AG04450 (cell line): ENCODE results near the gene ITFG1. TPM values are rescaled to one million over a fixed set of nuclear protein-coding genes. Genes with fewer than 3 reads are reported as not detected.
"Not testable (repeated sequence)": the region's sequence is repeated elsewhere in the genome, so short reads cannot be mapped to it uniquely, and the experiment has no call there.

Experiments
- CTCF ChIA-PET: fragments of 300-600, 350-600 bp; formaldehyde crosslinking; extraction: SDS; loops from one replicate; lab custom pipeline; 2022; ENCODE audit warnings: antibody characterized with exemption, inconsistent platforms; lab: Charles Lee
- POLR2A ChIA-PET: fragments of 350-600 bp; formaldehyde crosslinking; extraction: SDS; loops from one replicate; lab custom pipeline; 2021; ENCODE audit warnings: antibody characterized with exemption, inconsistent platforms; lab: Yijun Ruan, JAX
- DNase-seq: peaks from one replicate; pipeline ENCODE4 v3.0.0-alpha.2; 2011; ENCODE audit warnings: low read depth, low spot score
- H3K27ac ChIP-seq: one replicate; pipeline ENCODE4 v1.5.1; 2012; ENCODE audit warnings: low read depth, low read length, control low read depth
- H3K27me3 ChIP-seq: one replicate; pipeline ENCODE4 v1.6.0; 2012; ENCODE audit warnings: low read length; ENCODE audit not compliant: control insufficient read depth, insufficient read depth
- H3K4me3 ChIP-seq: 2 replicates; pipeline ENCODE4 v1.5.1; 2011; ENCODE audit warnings: mild to moderate bottlenecking, low read depth, low read length, control low read depth
- H3K9me3 ChIP-seq: 2 replicates; pipeline ENCODE4 v1.5.1; 2012; ENCODE audit warnings: low read length; ENCODE audit not compliant: control insufficient read depth, insufficient read depth
- polyA plus RNA-seq: library from polyadenylated mRNA; depleted of rRNA; stranded (reverse); fragments of >200 nt; gene quantifications from 2 replicates; pipeline ENCODE4 v1.2.3, GENCODE V29; 2011
- TF ChIP-seq, protein P1 (sequence below): IDR thresholded peaks from 2 replicates; pipeline ENCODE4 v1.5.1; 2011; ENCODE audit warnings: low read depth, low read length, control low read depth, inconsistent platforms

ITFG1 gene
- polyA plus RNA-seq, 1 experiment, result 125 TPM

DNA sequence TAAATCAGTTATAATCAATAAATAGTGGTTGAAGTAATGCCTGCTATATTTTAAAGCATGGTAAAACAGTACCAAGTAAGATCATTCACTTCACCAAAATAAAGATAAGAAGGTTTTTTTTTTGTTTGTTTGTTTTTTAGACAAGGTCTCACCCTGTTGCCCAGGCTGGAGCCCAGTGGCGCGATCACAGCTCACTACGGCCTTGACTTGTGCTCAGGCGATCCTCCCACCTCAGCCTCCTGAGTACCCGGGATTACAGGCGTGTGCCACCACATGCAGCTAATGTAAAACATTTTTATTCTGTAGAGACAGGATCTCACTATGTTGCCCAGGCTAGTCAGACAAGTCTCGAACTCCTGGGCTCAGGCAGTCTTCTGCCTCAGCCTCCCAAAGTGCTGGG lies 232.6 kb downstream of the ITFG1 start:
- CTCF ChIA-PET, result no interaction called here
- no peak overlapping the region for H3K27ac ChIP-seq
- POLR2A ChIA-PET, result no interaction called here

DNA sequence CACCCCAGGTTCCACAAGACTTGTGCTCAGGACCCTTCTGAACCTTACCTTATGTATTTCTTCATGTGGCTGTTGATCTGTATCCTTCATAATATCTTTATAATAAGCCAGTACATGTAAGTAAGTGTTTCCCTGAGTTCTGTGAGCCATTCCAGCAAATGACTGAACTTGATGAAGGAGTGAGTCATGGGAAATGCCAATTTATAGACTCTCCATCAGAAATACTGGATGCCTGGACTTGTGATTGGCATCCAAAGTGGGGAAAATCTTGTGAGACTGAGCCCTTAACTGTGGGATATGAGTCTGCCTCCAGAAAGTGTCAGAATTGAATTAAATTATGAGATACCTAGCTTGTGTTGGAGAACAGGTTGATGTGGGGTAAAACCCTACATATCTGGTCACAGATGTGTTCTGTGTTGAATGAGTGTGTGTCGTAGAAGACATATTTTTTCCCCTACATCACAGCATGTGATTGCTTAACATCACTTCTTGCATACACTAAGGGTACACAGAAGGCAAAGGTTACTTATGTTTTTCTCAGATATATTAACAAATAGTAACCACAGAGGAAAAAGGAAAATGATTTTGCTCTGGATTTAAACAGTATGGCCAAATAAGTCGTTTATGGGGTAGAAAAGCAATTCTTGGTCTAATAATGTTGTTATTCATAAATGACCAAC lies 247.0 kb downstream of the ITFG1 start:
- CTCF ChIA-PET, result no interaction called here
- Histone ChIP-seq H3K4me3 (no peak overlapping the region), H3K27ac (no peak overlapping the region), H3K9me3 (no peaks in the 10 kb centered on the region), H3K27me3 (no peaks in the 10 kb centered on the region)
- DNase-seq, result no peak
- POLR2A ChIA-PET, result no interaction called here
- TF ChIP-seq, protein P1, sequence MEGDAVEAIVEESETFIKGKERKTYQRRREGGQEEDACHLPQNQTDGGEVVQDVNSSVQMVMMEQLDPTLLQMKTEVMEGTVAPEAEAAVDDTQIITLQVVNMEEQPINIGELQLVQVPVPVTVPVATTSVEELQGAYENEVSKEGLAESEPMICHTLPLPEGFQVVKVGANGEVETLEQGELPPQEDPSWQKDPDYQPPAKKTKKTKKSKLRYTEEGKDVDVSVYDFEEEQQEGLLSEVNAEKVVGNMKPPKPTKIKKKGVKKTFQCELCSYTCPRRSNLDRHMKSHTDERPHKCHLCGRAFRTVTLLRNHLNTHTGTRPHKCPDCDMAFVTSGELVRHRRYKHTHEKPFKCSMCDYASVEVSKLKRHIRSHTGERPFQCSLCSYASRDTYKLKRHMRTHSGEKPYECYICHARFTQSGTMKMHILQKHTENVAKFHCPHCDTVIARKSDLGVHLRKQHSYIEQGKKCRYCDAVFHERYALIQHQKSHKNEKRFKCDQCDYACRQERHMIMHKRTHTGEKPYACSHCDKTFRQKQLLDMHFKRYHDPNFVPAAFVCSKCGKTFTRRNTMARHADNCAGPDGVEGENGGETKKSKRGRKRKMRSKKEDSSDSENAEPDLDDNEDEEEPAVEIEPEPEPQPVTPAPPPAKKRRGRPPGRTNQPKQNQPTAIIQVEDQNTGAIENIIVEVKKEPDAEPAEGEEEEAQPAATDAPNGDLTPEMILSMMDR, result no peak

More for the DNA sequence above, 232.6 kb downstream of the ITFG1 start:
- H3K4me3 ChIP-seq, result no peak overlapping the region
- H3K27me3 ChIP-seq, result no peaks in the 10 kb centered on the region
- no peak for DNase-seq
- no peaks in the 10 kb centered on the region; the same call in 1 of the 2 replicates for H3K9me3 ChIP-seq
- TF ChIP-seq, protein P1, result no peak

- ChIA-PET POLR2A (no interaction called here), CTCF (no interaction called here)
- no peak overlapping the region for H3K4me3 ChIP-seq
- H3K27me3 ChIP-seq, result no peaks in the 10 kb centered on the region
- DNase-seq, result no peak
- TF ChIP-seq, protein P1, result no peak
- H3K27ac ChIP-seq, result no peak overlapping the region
- no peaks in the 10 kb centered on the region for H3K9me3 ChIP-seq
Measured at GRCh38 chr16:47211218-47211617, 249.6 kb downstream of the ITFG1 start.

DNA sequence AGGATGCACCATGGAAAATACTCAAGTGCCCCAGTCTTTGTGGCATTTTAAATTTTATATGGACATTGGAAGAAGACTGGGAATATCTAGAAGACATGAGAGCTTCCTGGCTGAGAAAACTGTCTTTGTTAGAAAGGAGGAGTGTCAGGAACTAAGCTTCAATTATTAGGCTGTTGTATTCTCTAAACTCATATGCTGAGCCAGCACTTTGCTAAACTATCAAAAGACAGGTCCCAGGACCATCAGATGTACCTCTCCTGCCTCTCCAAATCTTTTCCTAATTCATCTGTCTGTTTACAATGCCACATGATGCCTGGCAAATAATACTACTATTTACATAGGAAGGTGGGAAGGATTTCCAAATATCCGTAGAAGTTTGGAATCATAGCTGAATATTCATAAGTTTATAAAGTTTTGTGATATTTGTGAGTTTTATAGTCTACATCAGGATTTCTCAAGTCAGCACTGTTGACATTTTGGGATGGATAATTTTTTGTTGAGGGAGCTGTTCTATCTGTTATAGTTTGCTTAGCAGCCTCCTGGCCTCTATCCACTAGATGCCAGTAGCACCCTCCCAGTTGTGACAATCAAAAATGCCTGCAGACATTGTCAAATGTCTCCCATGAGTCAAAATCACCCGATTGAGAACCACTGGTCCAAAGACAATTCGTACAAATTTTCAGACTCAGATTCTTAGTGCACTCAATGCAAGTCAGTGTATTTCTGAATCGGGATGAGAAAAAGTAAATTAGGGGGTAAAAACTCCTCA lies 255.9 kb downstream of the ITFG1 start:
- Histone ChIP-seq H3K9me3 (no peaks in the 10 kb centered on the region), H3K27ac (no peak overlapping the region), H3K4me3 (no peak overlapping the region), H3K27me3 (no peaks in the 10 kb centered on the region)
- no peak for DNase-seq
- ChIA-PET POLR2A (no interaction called here), CTCF (no interaction called here)
- TF ChIP-seq, protein P1, result peak; percentile 12; the same call in 1 of the 2 replicates

GRCh38 chr16:47203433-47203832 lies 257.4 kb downstream of the ITFG1 start:
- H3K27ac ChIP-seq, POLR2A ChIA-PET, H3K27me3 ChIP-seq, H3K9me3 ChIP-seq, DNase-seq, H3K4me3 ChIP-seq, CTCF ChIA-PET: not testable (repeated sequence)
